ENCODE measurements around the gene GGCX. TPM values are rescaled to one million over a fixed set of nuclear protein-coding genes. Genes with fewer than 3 reads are reported as not detected.

GGCX gene
- total RNA-seq, 2 donors from 2014 or later, result 25.7 to 49.9 TPM

DNA sequence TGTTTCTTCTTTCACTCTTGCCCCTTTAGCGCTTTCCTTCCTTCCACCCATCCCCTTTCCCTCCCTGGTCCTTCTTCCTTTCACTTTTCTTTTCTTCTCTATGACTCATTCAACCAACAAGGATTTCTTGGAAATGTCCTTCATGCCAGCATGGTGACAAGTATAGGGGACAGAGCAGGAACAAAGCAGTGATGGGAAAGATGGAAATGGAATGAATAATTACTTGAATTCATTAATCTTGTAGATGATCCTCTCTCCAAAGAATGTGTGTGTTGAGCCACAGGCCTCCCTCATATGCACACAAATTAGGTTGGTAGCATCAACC is 24.4 kb upstream of the GGCX start:
- no peaks in the 10 kb centered on the region for H3K9me3 ChIP-seq
- no peak overlapping the region for H3K4me3 ChIP-seq
- no peaks in the 10 kb centered on the region for H3K36me3 ChIP-seq
- H3K27me3 ChIP-seq, result no peaks in the 10 kb centered on the region
- H3K9ac ChIP-seq (ENCODE audit: low read depth in 2 of 2, low read length in 2 of 2), result no peak overlapping the region
- peak overlapping the region; percentile 78 for H3K27ac ChIP-seq
- intact Hi-C loops (cut with DNase I), result no loop called here
- H3K4me1 ChIP-seq, result peaks cover 8% of the 10 kb centered on the region
- no peak for DNase-seq
- TF ChIP-seq, protein P1, sequence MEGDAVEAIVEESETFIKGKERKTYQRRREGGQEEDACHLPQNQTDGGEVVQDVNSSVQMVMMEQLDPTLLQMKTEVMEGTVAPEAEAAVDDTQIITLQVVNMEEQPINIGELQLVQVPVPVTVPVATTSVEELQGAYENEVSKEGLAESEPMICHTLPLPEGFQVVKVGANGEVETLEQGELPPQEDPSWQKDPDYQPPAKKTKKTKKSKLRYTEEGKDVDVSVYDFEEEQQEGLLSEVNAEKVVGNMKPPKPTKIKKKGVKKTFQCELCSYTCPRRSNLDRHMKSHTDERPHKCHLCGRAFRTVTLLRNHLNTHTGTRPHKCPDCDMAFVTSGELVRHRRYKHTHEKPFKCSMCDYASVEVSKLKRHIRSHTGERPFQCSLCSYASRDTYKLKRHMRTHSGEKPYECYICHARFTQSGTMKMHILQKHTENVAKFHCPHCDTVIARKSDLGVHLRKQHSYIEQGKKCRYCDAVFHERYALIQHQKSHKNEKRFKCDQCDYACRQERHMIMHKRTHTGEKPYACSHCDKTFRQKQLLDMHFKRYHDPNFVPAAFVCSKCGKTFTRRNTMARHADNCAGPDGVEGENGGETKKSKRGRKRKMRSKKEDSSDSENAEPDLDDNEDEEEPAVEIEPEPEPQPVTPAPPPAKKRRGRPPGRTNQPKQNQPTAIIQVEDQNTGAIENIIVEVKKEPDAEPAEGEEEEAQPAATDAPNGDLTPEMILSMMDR (IDR thresholded peaks at IDR 0.05), result no peak

DNA sequence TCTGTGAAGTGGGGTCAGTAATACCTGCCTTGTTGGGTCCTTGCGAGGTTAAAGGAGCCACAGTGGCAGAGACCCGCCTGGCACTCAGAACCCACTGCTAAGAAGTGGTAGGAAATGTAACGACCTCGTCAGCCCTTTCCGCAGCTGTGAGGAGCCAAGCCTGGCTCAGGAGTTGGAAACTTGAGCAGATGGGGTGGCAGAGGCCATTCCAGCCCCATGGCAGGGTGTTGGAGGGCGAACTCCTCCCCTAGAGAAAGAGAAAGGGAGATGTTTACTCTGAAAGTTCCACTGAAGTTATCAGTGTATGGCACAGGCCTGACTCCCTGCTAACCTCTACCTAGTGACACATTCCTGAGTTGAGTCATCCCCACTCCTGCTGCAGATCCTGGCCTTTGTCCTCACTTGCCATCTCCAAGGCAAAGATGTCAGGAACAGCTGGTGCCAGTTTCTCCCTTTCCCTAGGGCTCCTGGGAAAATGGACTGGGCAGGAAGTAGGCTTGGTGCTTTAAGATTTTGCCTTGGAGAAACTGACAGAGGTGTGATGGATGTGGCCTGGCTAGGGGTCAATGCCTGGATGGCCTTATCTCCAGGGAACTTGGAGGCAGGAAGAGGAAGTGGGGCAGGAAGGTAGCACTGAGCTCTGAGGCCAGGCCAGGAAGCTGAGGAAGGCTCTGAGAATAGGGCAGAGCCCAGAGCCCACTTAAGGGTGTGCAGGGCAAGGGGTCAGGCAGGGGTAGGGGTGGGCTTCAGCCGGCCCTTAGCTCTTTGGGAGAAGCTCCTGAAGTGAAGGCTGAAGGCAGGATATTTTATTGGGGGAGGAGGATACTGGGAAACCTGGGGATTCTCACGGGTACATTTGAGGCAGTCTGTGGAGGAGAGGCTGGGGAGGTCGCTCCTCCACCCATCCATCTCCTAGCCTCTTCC is 23.8 kb upstream of the GGCX start:
- peak overlapping the region; percentile 52 to 90 for H3K9ac ChIP-seq (ENCODE audit: low read depth in 2 of 2, low read length in 2 of 2)
- H3K4me1 ChIP-seq, result peaks cover 8% of the 10 kb centered on the region
- intact Hi-C loops (cut with DNase I), result no loop called here
- no peaks in the 10 kb centered on the region for H3K9me3 ChIP-seq
- H3K4me3 ChIP-seq, result peak overlapping the region; percentile 49
- TF ChIP-seq, protein P1 (IDR thresholded peaks at IDR 0.05), result no peak
- peak overlapping the region; percentile 78 for H3K27ac ChIP-seq
- H3K27me3 ChIP-seq, result no peaks in the 10 kb centered on the region
- H3K36me3 ChIP-seq, result no peaks in the 10 kb centered on the region
- peak; percentile 79 for DNase-seq

DNA sequence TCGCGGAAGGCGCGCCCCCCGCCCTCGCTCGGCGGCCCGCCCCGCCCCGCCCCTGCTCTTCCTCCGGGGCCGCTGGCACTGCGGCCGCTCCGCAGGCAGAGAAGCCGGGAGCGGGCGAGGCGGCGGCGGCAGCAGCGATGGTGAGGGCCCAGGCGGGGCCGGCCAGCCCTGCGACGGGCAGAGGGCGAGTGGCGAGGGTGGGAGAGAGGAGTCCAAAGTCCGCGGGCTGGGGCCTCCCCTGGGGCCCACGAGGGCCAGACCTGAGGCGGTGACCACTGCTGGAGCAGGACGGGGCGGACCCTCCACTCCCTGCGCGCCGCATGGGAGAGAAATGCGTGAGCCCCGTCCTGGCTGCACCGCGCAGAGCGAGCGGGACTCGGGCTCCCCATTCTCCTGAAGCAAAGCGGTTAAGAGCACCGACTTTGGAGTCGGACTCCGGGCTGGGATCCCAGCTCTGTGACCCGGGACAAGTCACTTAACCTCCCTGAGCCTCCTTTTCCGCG is 23.1 kb upstream of the GGCX start, which contains the start of gene VAMP5:
VAMP5 (plus strand) TSS at position 78 of the 503 bp plus-strand sequence; CDS start at position 138, 60 bp downstream.
- intact Hi-C loops (cut with DNase I), result no loop called here
- peak; percentile 59 for DNase-seq
- peaks cover 8% of the 10 kb centered on the region for H3K4me1 ChIP-seq

DNA sequence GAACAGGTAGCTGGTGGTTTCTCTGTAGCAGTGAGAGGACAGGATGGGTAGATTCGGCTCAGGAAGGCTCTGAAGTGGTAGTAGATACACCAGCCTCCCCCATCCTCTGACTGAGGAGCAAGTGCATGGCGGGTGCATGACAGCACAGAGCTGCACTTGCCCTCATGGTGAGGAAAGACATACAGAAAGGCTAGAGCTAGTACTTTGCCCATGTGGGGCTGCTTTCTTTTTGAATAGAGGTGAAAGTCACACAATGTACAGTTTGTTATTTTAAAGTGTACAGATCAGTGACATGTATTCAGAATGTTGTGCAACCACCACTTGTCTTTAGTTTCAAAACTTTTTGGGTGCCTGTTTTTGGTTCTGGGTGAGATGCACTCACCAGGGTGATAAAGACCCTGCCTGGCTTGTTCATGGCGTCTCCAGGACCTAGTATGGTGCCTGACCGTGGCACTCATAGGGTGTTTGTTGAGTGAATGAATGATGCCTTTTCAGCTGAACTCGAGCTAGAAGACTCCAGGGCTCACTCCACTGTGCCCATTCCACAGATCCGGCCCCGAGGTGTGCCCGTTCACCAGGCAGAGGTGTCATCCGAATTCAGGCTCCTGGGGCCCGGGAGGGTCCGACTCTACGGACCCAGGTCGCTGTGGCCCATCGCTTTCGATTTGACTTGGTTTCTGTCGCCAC is 22.5 kb upstream of the GGCX start:
- peak overlapping the region; percentile 14 to 90 for H3K9ac ChIP-seq (ENCODE audit: low read depth in 2 of 2, low read length in 2 of 2)
- no peaks in the 10 kb centered on the region for H3K36me3 ChIP-seq
- H3K9me3 ChIP-seq, result no peaks in the 10 kb centered on the region
- H3K4me3 ChIP-seq, result peak overlapping the region; percentile 49
- TF ChIP-seq, protein P1 (IDR thresholded peaks at IDR 0.05), result no peak
- no peak for DNase-seq
- intact Hi-C loops (cut with DNase I), result no loop called here
- H3K4me1 ChIP-seq, result peaks cover 14% of the 10 kb centered on the region
- H3K27ac ChIP-seq, result peak overlapping the region; percentile 78
- H3K27me3 ChIP-seq, result no peaks in the 10 kb centered on the region

More for the DNA sequence above, 23.1 kb upstream of the GGCX start, which contains the start of gene VAMP5:
- TF ChIP-seq, protein P1 (IDR thresholded peaks at IDR 0.05), result no peak
- H3K9ac ChIP-seq (ENCODE audit: low read depth in 2 of 2, low read length in 2 of 2), result peak within 1 kb of the TSS; percentile 52 to 90
- H3K27me3 ChIP-seq, result no peaks in the 10 kb centered on the region
- H3K27ac ChIP-seq, result peak within 1 kb of the TSS; percentile 78
- H3K4me3 ChIP-seq, result peak within 1 kb of the TSS; percentile 49
- no peaks in the 10 kb centered on the region for H3K9me3 ChIP-seq
- H3K36me3 ChIP-seq, result no peaks in the 10 kb centered on the region

DNA sequence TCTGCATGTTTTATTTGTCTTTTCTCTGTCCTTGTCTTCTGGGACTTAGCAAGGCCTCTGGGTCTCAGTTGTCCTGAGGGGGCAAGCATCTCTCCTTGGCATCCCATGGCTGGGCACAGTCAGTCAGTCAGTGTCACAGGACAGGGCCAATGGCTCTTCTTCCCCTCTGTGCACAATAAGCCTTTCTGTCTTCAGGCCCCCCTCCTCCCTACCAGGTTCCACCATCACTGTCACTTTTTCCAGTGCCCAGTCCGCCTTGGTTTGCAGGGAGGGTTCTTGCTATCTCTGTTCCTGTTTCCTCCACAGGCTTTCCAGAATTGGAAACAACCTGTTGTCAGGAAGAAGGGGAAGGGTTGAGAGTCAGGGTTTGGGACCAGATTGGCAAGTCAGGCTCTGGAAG is 21.2 kb upstream of the GGCX start:
- Histone ChIP-seq H3K4me1 (peaks cover 18% of the 10 kb centered on the region), H3K9me3 (no peaks in the 10 kb centered on the region), H3K9ac (ENCODE audit: low read depth in 2 of 2, low read length in 2 of 2) (no peak overlapping the region), H3K27me3 (no peaks in the 10 kb centered on the region), H3K27ac (no peak overlapping the region), H3K4me3 (no peak overlapping the region), H3K36me3 (no peaks in the 10 kb centered on the region)
- TF ChIP-seq, protein P1 (IDR thresholded peaks at IDR 0.05), result no peak
- DNase-seq, result no peak
- intact Hi-C loops (cut with DNase I), result no loop called here

All from colonic mucosa (tissue), 4 donors.